ENCODE results near the gene ARL14EP. TPM values are rescaled to one million over a fixed set of nuclear protein-coding genes. Genes with fewer than 3 reads are reported as not detected.

Gene ARL14EP
- total and polyA plus RNA-seq, 2 donors (not counting 1 experiment from before 2014, with no cell fraction given), result 32.2 to 35.5 TPM

DNA sequence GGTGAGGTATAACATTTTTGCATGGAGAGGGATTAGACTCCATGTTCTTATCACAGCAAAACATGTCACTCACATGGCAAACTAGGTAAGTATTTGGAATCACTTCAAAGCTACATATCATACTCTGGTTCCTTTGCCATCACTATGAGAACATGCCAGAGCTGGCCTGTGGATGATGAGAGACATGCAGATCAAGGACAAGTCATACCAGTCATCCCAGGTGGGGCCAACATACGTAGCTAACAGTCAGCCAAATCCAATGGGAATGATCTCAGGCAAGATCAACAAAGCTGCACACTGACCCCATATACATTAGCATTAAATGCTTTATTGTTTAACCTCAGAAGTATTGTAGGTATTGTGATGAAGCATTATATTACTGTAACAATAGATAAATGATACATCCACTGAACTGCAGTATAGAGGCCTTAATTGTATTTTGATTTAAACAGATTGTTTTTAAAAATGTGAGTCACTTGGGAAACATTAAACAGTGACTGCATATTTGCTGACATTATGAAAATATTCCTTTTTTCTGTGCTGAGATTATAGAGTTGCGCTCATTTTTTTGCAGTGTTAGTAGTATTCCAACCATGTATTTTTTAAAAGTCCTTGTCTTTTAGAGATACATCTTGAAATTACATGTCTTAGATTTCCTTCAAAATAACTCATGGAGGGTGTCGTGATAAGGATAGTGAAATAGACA is 37.3 kb upstream of the ARL14EP start:
- TF ChIP-seq CTCF (conservative IDR thresholded peaks at IDR 0.05 in 1 of 2, IDR thresholded peaks at IDR 0.05 in 1 of 2; ENCODE audit: low read depth in 1 of 2, low read length in 2 of 2), result no peak
- TF ChIP-seq EZH2 (IDR thresholded peaks at IDR 0.05; ENCODE audit: low read length, missing control alignments), result no peak
- Histone ChIP-seq H3K36me3 (ENCODE audit: control insufficient read depth, insufficient read depth, low read length) (no peaks in the 10 kb centered on the region), H3K9me3 (ENCODE audit: control insufficient read depth, insufficient read depth, low read depth, low read length) (no peaks in the 10 kb centered on the region), H3K27me3 (ENCODE audit: control insufficient read depth, insufficient read depth, low read length) (no peaks in the 10 kb centered on the region), H3K9ac (ENCODE audit: insufficient read depth, low read length) (no peak overlapping the region), H3K4me2 (ENCODE audit: extremely low read depth, insufficient read depth, low read length) (no peak overlapping the region), H3K4me3 (replicated peaks in 1 of 4; ENCODE audit: control extremely low read depth in 1 of 4, insufficient read depth in 1 of 4, low read depth in 3 of 4, low read length in 4 of 4) (no peak overlapping the region), H3K4me1 (ENCODE audit: control insufficient read depth, extremely low read depth, insufficient read depth, low read length) (no peaks in the 10 kb centered on the region), H3K79me2 (ENCODE audit: control insufficient read depth, insufficient read depth, low read length) (no peaks in the 10 kb centered on the region), H3K27ac (ENCODE audit: insufficient read depth, low read length) (no peak overlapping the region), H4K20me1 (ENCODE audit: control insufficient read depth, extremely low read depth, insufficient read depth, low read length) (no peaks in the 10 kb centered on the region), H2AFZ (ENCODE audit: low read length) (no peak overlapping the region)
- DNase-seq (ENCODE audit: low read depth in 2 of 2), result no peak

DNA sequence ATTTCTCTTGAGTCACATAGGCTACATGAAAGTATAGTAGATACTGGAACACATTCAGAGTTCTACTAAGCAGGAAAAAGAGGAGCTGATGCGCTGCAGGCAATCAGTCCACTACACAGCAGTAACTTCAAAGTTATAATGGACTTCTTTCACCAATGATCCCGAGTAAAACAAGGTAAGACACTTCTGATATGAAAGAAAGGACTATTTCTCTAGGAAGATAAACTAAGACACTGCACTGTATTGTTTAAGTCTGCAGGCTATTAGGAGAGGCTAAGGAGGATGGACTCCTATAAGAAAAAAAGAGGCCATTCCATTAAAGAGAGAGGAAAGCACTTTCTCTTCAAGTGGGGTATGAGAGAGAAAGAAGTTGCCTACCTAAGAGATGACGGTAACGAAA is 31.6 kb upstream of the ARL14EP start:
- Histone ChIP-seq H2AFZ (ENCODE audit: low read length) (no peak overlapping the region), H3K27me3 (ENCODE audit: control insufficient read depth, insufficient read depth, low read length) (no peaks in the 10 kb centered on the region), H3K9me3 (ENCODE audit: control insufficient read depth, insufficient read depth, low read depth, low read length) (no peaks in the 10 kb centered on the region), H3K4me1 (ENCODE audit: control insufficient read depth, extremely low read depth, insufficient read depth, low read length) (no peaks in the 10 kb centered on the region), H3K27ac (ENCODE audit: insufficient read depth, low read length) (no peak overlapping the region), H3K4me3 (replicated peaks in 1 of 4; ENCODE audit: control extremely low read depth in 1 of 4, insufficient read depth in 1 of 4, low read depth in 3 of 4, low read length in 4 of 4) (no peak overlapping the region), H3K4me2 (ENCODE audit: extremely low read depth, insufficient read depth, low read length) (no peak overlapping the region), H4K20me1 (ENCODE audit: control insufficient read depth, extremely low read depth, insufficient read depth, low read length) (no peaks in the 10 kb centered on the region), H3K9ac (ENCODE audit: insufficient read depth, low read length) (no peak overlapping the region), H3K79me2 (ENCODE audit: control insufficient read depth, insufficient read depth, low read length) (no peaks in the 10 kb centered on the region), H3K36me3 (ENCODE audit: control insufficient read depth, insufficient read depth, low read length) (no peaks in the 10 kb centered on the region)
- TF ChIP-seq EZH2 (IDR thresholded peaks at IDR 0.05; ENCODE audit: low read length, missing control alignments) (no peak), CTCF (conservative IDR thresholded peaks at IDR 0.05 in 1 of 2, IDR thresholded peaks at IDR 0.05 in 1 of 2; ENCODE audit: low read depth in 1 of 2, low read length in 2 of 2) (no peak)
- DNase-seq (ENCODE audit: low read depth in 2 of 2), result no peak

- TF ChIP-seq EZH2 (IDR thresholded peaks at IDR 0.05; ENCODE audit: low read length, missing control alignments) (no peak), CTCF (conservative IDR thresholded peaks at IDR 0.05 in 1 of 2, IDR thresholded peaks at IDR 0.05 in 1 of 2; ENCODE audit: low read depth in 1 of 2, low read length in 2 of 2) (no peak)
- no peaks in the 10 kb centered on the region for H4K20me1 ChIP-seq (ENCODE audit: control insufficient read depth, extremely low read depth, insufficient read depth, low read length)
- H3K4me3 ChIP-seq (replicated peaks in 1 of 4; ENCODE audit: control extremely low read depth in 1 of 4, insufficient read depth in 1 of 4, low read depth in 3 of 4, low read length in 4 of 4), result no peak overlapping the region
- no peak for DNase-seq (ENCODE audit: low read depth in 2 of 2)
- no peaks in the 10 kb centered on the region for H3K79me2 ChIP-seq (ENCODE audit: control insufficient read depth, insufficient read depth, low read length)
- H3K27ac ChIP-seq (ENCODE audit: insufficient read depth, low read length), result no peak overlapping the region
- H3K9ac ChIP-seq (ENCODE audit: insufficient read depth, low read length), result no peak overlapping the region
- H3K27me3 ChIP-seq (ENCODE audit: control insufficient read depth, insufficient read depth, low read length), result no peaks in the 10 kb centered on the region
- no peaks in the 10 kb centered on the region for H3K9me3 ChIP-seq (ENCODE audit: control insufficient read depth, insufficient read depth, low read depth, low read length)
- H3K4me2 ChIP-seq (ENCODE audit: extremely low read depth, insufficient read depth, low read length), result no peak overlapping the region
- no peaks in the 10 kb centered on the region for H3K4me1 ChIP-seq (ENCODE audit: control insufficient read depth, extremely low read depth, insufficient read depth, low read length)
- no peak overlapping the region for H2AFZ ChIP-seq (ENCODE audit: low read length)
- H3K36me3 ChIP-seq (ENCODE audit: control insufficient read depth, insufficient read depth, low read length), result no peaks in the 10 kb centered on the region
Measured at GRCh38 chr11:30292545-30292944, 30.4 kb upstream of the ARL14EP start.
